NB4 (cell line): Measurements from ENCODE around the gene C6orf62.
"Not testable (repeated sequence)": the region's sequence is repeated elsewhere in the genome, so short reads cannot be mapped to it uniquely, and the experiment has no call there.

Experiments
- DNase-seq: peaks from one replicate; pipeline ENCODE4 v3.0.0; 2010; ENCODE audit warnings: low read depth
- H3K4me3 ChIP-seq: one replicate; pipeline ENCODE4 v1.5.1; 2011; ENCODE audit warnings: mild to moderate bottlenecking, low read depth, low read length, moderate library complexity
- MYC ChIP-seq: IDR thresholded peaks from 2 replicates; pipeline ENCODE4 v1.6.1; 2011; ENCODE audit warnings: low read depth, low read length
- POLR2A ChIP-seq: IDR thresholded peaks from 2 replicates; pipeline ENCODE4 v1.6.1; 2011; ENCODE audit warnings: mild to moderate bottlenecking; ENCODE audit not compliant: insufficient read length; ENCODE audit errors: extremely low read depth
- TF ChIP-seq, protein P1 (sequence below): IDR thresholded peaks from 2 replicates; pipeline ENCODE4 v1.6.1; 2011; ENCODE audit warnings: low read depth, low read length
- TF ChIP-seq, protein P2 (sequence below): IDR thresholded peaks from one replicate; pipeline ENCODE4 v1.5.1; 2012; ENCODE audit warnings: low read depth, low read length

The C6orf62 gene

DNA sequence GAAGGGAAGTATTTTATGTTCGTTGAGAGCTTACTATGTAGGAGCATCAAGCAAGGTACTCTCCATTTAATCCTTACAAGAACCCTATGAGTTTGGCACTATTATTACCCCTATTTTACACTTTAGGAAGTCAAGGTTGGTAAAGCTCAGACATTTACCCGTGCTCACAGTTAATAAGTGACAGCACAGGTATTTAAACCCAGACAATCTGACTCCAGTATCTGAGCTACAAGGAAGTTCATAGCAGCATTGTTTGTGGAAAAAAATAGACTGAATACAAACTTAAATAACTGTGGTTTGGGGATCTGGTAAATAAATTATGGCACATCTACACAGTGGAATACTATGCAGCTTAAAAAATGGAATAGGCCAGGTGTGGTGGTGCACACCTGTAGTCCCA lies 34.6 kb upstream of the C6orf62 start:
- no peak overlapping the region for H3K4me3 ChIP-seq
- DNase-seq = no peak
- TF ChIP-seq, protein P1, sequence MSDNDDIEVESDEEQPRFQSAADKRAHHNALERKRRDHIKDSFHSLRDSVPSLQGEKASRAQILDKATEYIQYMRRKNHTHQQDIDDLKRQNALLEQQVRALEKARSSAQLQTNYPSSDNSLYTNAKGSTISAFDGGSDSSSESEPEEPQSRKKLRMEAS = no peak
- TF ChIP-seq, protein P2, sequence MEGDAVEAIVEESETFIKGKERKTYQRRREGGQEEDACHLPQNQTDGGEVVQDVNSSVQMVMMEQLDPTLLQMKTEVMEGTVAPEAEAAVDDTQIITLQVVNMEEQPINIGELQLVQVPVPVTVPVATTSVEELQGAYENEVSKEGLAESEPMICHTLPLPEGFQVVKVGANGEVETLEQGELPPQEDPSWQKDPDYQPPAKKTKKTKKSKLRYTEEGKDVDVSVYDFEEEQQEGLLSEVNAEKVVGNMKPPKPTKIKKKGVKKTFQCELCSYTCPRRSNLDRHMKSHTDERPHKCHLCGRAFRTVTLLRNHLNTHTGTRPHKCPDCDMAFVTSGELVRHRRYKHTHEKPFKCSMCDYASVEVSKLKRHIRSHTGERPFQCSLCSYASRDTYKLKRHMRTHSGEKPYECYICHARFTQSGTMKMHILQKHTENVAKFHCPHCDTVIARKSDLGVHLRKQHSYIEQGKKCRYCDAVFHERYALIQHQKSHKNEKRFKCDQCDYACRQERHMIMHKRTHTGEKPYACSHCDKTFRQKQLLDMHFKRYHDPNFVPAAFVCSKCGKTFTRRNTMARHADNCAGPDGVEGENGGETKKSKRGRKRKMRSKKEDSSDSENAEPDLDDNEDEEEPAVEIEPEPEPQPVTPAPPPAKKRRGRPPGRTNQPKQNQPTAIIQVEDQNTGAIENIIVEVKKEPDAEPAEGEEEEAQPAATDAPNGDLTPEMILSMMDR = no peak
- TF ChIP-seq MYC (no peak), POLR2A (no peak)

DNA sequence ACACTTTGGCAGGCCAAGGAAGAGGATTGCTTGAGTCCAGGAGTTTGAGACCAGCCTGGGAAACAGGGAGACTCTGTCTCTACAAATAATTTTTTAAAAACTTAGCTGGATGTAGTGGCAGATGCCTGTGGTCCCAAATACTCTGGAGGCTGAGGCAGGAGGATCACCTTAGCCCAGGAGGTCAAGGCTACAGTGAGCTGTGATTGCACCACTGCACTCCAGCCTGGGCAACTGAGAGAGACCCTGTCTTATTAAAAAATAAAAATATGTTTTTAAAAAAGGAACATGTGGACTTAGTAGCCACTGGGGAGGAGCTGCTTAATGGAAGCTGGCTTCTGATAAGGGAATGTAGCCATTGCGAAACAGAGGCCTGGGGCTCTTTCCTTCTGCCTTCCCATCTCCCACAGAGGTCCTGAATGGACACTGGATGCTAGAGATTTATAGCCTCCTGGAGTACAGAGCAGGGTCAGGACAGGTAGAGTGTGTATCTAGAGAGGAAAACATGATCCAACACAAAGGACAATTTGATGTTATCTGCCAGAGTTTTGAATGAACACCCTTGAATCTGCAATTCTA lies 34.1 kb upstream of the C6orf62 start:
- no peak overlapping the region for H3K4me3 ChIP-seq
- TF ChIP-seq, protein P1 = no peak
- no peak for TF ChIP-seq MYC
- TF ChIP-seq POLR2A = no peak
- TF ChIP-seq, protein P2 = no peak
- DNase-seq = no peak

DNA sequence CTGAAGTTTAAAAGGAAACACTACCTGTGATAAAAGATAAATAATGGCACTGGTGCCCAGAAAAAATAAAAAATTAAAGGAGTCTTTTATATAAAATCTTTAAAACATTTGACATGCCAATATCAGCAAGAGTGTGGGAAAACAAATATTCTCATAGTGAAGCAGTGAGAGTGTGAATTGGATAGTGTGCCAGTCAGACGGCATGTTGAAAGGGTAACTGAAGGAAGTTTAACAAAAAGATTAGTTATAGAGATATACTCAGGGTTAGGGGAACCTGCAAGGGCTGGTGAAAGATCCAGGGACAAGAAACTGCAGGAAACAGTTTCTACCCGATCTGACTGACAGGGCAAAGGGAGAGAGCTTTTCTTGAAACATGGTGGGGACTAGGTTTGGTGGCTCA lies 33.5 kb upstream of the C6orf62 start:
- no peak for DNase-seq
- TF ChIP-seq, protein P2 = no peak
- TF ChIP-seq POLR2A (no peak), MYC (no peak)
- TF ChIP-seq, protein P1 = no peak

DNA sequence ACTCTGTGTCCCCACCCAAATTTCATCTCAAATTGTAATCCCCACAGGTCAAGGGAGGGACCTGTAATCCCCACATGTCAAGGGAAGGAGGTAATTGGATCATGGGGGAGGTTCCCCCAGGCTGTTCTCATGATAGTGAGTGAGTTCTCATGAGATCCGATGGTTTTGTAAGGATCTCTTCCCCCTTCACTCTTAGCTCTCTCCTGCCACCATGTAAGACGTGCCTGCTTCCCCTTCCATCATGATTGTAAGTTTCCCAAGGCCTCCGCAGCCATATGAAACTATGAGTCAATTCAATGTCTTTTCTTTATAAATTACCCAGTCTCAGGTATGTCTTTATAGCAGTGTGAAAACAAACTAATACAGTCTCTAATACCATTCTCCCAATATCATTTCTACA lies 31.9 kb upstream of the C6orf62 start:
- H3K4me3 ChIP-seq, DNase-seq: not testable (repeated sequence)

More for the DNA sequence above, 33.5 kb upstream of the C6orf62 start:
- H3K4me3 ChIP-seq = no peak overlapping the region

DNA sequence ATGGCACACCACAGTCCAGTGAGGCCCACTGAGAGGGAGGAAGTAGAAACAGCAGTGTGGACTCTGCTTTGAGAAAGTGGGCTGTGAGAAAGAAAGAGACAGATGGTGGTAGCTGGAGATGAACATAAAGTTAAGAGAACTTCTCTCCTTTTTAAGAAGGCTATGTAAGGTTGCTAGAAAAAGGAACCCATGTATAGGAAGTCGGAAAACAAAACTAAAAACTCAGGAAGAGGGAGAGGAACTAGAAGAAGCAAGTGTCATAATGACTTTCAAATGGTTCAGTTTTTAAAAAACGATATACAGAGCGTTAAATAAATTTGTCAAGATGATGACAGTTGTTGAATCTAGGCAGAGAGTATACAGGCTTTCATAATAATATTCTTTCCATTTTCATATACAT lies 30.3 kb upstream of the C6orf62 start:
- H3K4me3 ChIP-seq = no peak overlapping the region
- no peak for DNase-seq
- TF ChIP-seq, protein P2 = no peak
- TF ChIP-seq MYC (no peak), POLR2A (no peak)
- TF ChIP-seq, protein P1 = no peak

DNA sequence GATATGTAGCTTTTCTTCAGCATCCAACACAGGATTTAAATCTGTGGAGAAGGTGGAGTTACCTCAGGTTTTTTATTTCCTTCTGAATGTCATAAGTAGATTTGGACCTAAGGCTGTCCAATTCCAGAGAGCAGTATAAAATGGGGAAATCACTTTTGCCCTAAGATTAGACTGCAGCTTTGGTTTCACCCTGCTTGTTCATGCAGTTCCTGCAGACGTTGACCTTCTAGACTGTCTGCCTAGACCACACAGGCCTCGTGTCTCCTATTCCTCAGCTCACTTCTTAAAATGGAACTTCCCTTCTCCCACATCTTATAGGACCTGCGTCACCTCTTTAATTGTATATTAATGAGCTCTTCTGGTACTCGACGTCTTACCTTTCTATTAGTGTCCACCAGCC lies 26.0 kb upstream of the C6orf62 start:
- TF ChIP-seq MYC = no peak
- TF ChIP-seq, protein P1 = no peak
- no peak for TF ChIP-seq POLR2A
- TF ChIP-seq, protein P2 = no peak
- no peak for DNase-seq
- H3K4me3 ChIP-seq = no peak overlapping the region
